Measurements from ENCODE around the gene GLCE. TPM values are rescaled to one million over a fixed set of nuclear protein-coding genes. Genes with fewer than 3 reads are reported as not detected.

The GLCE gene
- total RNA-seq, 1 experiment from 2014 or later: 10.2 TPM

DNA sequence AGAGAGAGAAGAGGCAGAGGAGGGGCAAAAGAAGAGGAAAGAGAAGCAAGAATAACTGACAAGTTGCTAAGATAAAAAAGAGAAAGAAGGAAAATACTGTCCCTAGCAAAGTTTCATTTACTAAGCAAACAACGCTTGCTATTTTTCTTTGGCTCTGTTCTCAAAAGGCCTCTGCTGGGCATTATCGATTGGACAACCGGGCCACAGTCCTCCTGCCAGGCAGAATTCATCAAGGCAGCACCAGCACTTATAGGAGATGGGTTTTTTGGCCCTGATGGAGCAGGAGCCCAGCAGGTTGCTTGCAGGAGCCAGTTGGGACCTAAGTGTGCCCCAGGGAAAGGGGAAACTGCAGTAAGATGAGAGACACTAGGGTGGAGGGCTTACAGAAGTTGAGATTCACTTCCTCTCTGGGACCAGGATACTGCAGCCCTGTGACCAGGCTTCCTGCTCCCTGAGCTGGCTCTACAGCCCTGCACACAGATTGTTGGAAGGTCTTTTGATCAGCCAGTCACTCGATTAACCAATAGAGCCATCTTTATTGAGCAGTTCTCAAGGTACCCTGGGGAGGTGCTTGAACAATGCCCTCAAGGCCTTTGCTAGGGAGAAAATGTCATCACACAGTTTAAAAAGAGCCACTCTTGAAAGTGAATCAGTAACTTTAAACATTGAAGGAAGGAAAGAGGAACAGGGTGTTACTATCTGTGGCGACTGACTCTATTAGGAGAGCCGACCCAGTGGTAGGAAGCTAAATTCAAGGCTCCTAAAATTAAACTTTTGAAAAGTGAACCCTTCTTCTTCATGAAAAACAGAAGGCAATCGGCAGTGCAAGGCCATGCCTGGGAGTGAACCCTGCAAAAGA lies 28.8 kb upstream of the GLCE start:
- no peaks in the 10 kb centered on the region for H3K36me3 Mint-ChIP-seq (ENCODE audit: insufficient read depth, unreplicated experiment)

GRCh38 chr15:69132430-69132829 lies 28.0 kb upstream of the GLCE start:
- H3K4me3 Mint-ChIP-seq (ENCODE audit: unreplicated experiment): no peak overlapping the region
- CTCF ChIA-PET: no interaction called here
- H3K36me3 Mint-ChIP-seq (ENCODE audit: insufficient read depth, unreplicated experiment): no peaks in the 10 kb centered on the region
- POLR2A ChIA-PET: no interaction called here
- no peaks in the 10 kb centered on the region for H3K4me1 Mint-ChIP-seq (ENCODE audit: low read depth, unreplicated experiment)
- Histone ChIP-seq H3K4me3 (ENCODE audit: low read depth, low read length) (no peak overlapping the region), H3K27me3 (replicated peaks; ENCODE audit: control insufficient read depth, insufficient read depth, low read length) (peaks cover 1% of the 10 kb centered on the region; the same call in 1 of the 2 replicates), H3K4me1 (no peaks in the 10 kb centered on the region), H3K36me3 (ENCODE audit: control insufficient read depth, insufficient read depth, low read length) (no peaks in the 10 kb centered on the region), H3K9me3 (no peaks in the 10 kb centered on the region)
- H3K27me3 Mint-ChIP-seq (ENCODE audit: insufficient read depth, unreplicated experiment): peaks cover 7% of the 10 kb centered on the region
- H3K9me3 Mint-ChIP-seq (ENCODE audit: unreplicated experiment): no peaks in the 10 kb centered on the region
- TF ChIP-seq, protein P1, sequence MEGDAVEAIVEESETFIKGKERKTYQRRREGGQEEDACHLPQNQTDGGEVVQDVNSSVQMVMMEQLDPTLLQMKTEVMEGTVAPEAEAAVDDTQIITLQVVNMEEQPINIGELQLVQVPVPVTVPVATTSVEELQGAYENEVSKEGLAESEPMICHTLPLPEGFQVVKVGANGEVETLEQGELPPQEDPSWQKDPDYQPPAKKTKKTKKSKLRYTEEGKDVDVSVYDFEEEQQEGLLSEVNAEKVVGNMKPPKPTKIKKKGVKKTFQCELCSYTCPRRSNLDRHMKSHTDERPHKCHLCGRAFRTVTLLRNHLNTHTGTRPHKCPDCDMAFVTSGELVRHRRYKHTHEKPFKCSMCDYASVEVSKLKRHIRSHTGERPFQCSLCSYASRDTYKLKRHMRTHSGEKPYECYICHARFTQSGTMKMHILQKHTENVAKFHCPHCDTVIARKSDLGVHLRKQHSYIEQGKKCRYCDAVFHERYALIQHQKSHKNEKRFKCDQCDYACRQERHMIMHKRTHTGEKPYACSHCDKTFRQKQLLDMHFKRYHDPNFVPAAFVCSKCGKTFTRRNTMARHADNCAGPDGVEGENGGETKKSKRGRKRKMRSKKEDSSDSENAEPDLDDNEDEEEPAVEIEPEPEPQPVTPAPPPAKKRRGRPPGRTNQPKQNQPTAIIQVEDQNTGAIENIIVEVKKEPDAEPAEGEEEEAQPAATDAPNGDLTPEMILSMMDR (IDR thresholded peaks at IDR 0.05; ENCODE audit: insufficient read depth in 1 of 2, low read depth in 1 of 2, low read length in 1 of 2, severe bottlenecking in 1 of 2, unreplicated experiment in 1 of 2): no peak
- no peak overlapping the region for H3K27ac Mint-ChIP-seq (ENCODE audit: unreplicated experiment)
- intact Hi-C loops (cut with micrococcal nuclease; ENCODE audit: unreplicated experiment): no loop called here
- BruUV-seq (replicated peaks): no TSS peak
- no peak for DNase-seq

More for the DNA sequence above, 28.8 kb upstream of the GLCE start:
- no peaks in the 10 kb centered on the region for H3K9me3 Mint-ChIP-seq (ENCODE audit: unreplicated experiment)
- DNase-seq: no peak
- Histone ChIP-seq H3K27me3 (replicated peaks; ENCODE audit: control insufficient read depth, insufficient read depth, low read length) (no peaks in the 10 kb centered on the region), H3K4me3 (ENCODE audit: low read depth, low read length) (no peak overlapping the region), H3K9me3 (no peaks in the 10 kb centered on the region), H3K36me3 (ENCODE audit: control insufficient read depth, insufficient read depth, low read length) (no peaks in the 10 kb centered on the region), H3K4me1 (no peaks in the 10 kb centered on the region)
- CTCF ChIA-PET: no interaction called here
- no peaks in the 10 kb centered on the region for H3K27me3 Mint-ChIP-seq (ENCODE audit: insufficient read depth, unreplicated experiment)
- no TSS peak for BruUV-seq (replicated peaks)
- TF ChIP-seq, protein P1 (IDR thresholded peaks at IDR 0.05; ENCODE audit: insufficient read depth in 1 of 2, low read depth in 1 of 2, low read length in 1 of 2, severe bottlenecking in 1 of 2, unreplicated experiment in 1 of 2): no peak
- no peak overlapping the region for H3K27ac Mint-ChIP-seq (ENCODE audit: unreplicated experiment)
- H3K4me3 Mint-ChIP-seq (ENCODE audit: unreplicated experiment): no peak overlapping the region
- intact Hi-C loops (cut with micrococcal nuclease; ENCODE audit: unreplicated experiment): no loop called here
- POLR2A ChIA-PET: no interaction called here
- H3K4me1 Mint-ChIP-seq (ENCODE audit: low read depth, unreplicated experiment): no peaks in the 10 kb centered on the region

DNA sequence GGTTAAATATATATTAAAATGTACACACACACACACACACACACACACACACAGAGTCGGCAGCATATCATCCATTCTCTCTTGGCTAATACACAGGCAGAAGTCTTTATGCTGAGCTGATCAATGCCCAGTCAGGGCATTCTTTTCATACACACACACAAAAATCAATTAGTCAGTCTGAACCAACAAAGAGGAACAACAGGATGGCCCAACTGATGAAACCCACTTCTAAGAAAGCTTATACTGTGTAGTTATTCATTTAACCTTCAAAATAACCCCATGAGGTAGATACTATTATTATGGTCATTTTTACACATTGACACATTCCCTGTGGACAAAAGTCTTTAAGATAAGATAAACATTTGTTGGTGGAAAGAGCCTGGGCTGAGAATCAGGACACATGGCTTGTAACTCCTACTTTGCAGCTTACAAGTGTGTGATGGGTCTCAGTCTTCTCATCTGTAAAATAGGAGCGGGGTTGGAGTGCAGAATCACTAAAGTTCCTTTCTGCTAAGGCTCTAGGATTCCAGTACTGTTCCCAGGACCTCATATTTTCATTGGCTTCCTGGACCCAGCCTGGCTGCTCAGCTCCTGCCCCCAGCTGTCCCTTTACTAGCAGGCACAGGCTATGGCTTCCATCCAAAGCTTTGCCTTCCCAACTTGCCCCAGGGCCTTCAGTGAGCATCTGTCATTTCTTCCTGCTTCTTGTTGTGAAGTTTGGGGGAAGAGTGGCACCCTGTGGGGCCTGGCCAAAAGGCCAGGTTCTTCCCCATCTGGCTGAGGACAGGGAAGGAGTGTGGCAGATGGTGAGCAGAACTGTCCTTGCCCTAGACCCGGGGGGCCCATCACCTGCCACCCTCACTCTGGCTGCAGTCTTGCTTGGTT lies 27.2 kb upstream of the GLCE start:
- Mint-ChIP-seq H3K36me3 (ENCODE audit: insufficient read depth, unreplicated experiment) (no peaks in the 10 kb centered on the region), H3K4me3 (ENCODE audit: unreplicated experiment) (no peak overlapping the region), H3K9me3 (ENCODE audit: unreplicated experiment) (no peaks in the 10 kb centered on the region), H3K27me3 (ENCODE audit: insufficient read depth, unreplicated experiment) (peaks cover 7% of the 10 kb centered on the region), H3K4me1 (ENCODE audit: low read depth, unreplicated experiment) (no peaks in the 10 kb centered on the region), H3K27ac (ENCODE audit: unreplicated experiment) (no peak overlapping the region)
- no TSS peak for BruUV-seq (replicated peaks)
- ChIA-PET CTCF (no interaction called here), POLR2A (no interaction called here)
- intact Hi-C loops (cut with micrococcal nuclease; ENCODE audit: unreplicated experiment): no loop called here
- Histone ChIP-seq H3K9me3 (no peaks in the 10 kb centered on the region), H3K4me3 (ENCODE audit: low read depth, low read length) (no peak overlapping the region), H3K4me1 (no peaks in the 10 kb centered on the region), H3K36me3 (ENCODE audit: control insufficient read depth, insufficient read depth, low read length) (no peaks in the 10 kb centered on the region), H3K27me3 (replicated peaks; ENCODE audit: control insufficient read depth, insufficient read depth, low read length) (peaks cover 1% of the 10 kb centered on the region; the same call in 1 of the 2 replicates)
- no peak for DNase-seq
- TF ChIP-seq, protein P1 (IDR thresholded peaks at IDR 0.05; ENCODE audit: insufficient read depth in 1 of 2, low read depth in 1 of 2, low read length in 1 of 2, severe bottlenecking in 1 of 2, unreplicated experiment in 1 of 2): no peak
